Karpas-422 (cell line): ENCODE results near the gene MAG. TPM values are rescaled to one million over a fixed set of nuclear protein-coding genes. Genes with fewer than 3 reads are reported as not detected.

Source experiments
- DNase-seq: peaks from one replicate; pipeline ENCODE4 v3.0.0-alpha.2; 2015
- H2AFZ ChIP-seq: fragments of 200-600 bp; sonication (generic); 2 replicates; pipeline ENCODE4 v1.6.1; 2014; ENCODE audit warnings: antibody characterized with exemption, low read length, mixed read lengths
- H3K27ac ChIP-seq: fragments of 200-600 bp; sonication (generic); 2 replicates; pipeline ENCODE4 v1.5.1; 2014; ENCODE audit warnings: mild to moderate bottlenecking, low read length, moderate library complexity
- H3K27me3 ChIP-seq: fragments of 200-600 bp; sonication (generic); 2 replicates; pipeline ENCODE4 v1.6.1; 2014; ENCODE audit warnings: low read length, mixed read lengths
- H3K36me3 ChIP-seq: fragments of 200-600 bp; sonication (generic); 2 replicates; pipeline ENCODE4 v1.6.1; 2014; ENCODE audit warnings: low read length, mixed read lengths; ENCODE audit not compliant: insufficient read depth
- H3K4me1 ChIP-seq: fragments of 200-600 bp; sonication (generic); 2 replicates; pipeline ENCODE4 v1.6.1; 2014; ENCODE audit warnings: mild to moderate bottlenecking, low read length, mixed read lengths
- H3K4me2 ChIP-seq: fragments of 200-600 bp; sonication (generic); 2 replicates; pipeline ENCODE4 v1.6.1; 2014; ENCODE audit warnings: low read length, low read depth, mild to moderate bottlenecking; ENCODE audit not compliant: poor library complexity, severe bottlenecking
- H3K4me3 ChIP-seq: fragments of 200-600 bp; sonication (generic); 2 replicates; pipeline ENCODE4 v1.5.1; 2014; ENCODE audit warnings: mild to moderate bottlenecking, antibody characterized with exemption, low read length, mixed read lengths
- H3K79me2 ChIP-seq: fragments of 200-600 bp; sonication (generic); 2 replicates; pipeline ENCODE4 v1.6.1; 2014; ENCODE audit warnings: mild to moderate bottlenecking, low read length, mixed read lengths
- H3K9ac ChIP-seq: fragments of 200-600 bp; sonication (generic); 2 replicates; pipeline ENCODE4 v1.6.0; 2014; ENCODE audit warnings: low read length
- H3K9me2 ChIP-seq: fragments of 200-600 bp; sonication (generic), shearing (Covaris generic); replicated peaks from 2 replicates; pipeline ENCODE4 v1.6.0; 2014; ENCODE audit warnings: mild to moderate bottlenecking, low read length, moderate library complexity; ENCODE audit not compliant: insufficient read depth
- H3K9me3 ChIP-seq: fragments of 300-700, 200-600 bp; sonication (generic); 2 replicates; pipeline ENCODE4 v1.6.1; 2014; ENCODE audit warnings: low read length, mixed read lengths
- H4K20me1 ChIP-seq: fragments of 200-600 bp; sonication (generic); 2 replicates; pipeline ENCODE4 v1.6.1; 2014; ENCODE audit warnings: mild to moderate bottlenecking, antibody characterized with exemption, low read length, low read depth; ENCODE audit not compliant: insufficient read depth
- total RNA-seq: library from RNA; depleted of rRNA; stranded (reverse); fragments of >200 nt; shearing (Covaris generic); gene quantifications from 2 replicates; pipeline ENCODE4 v1.2.3, GENCODE V29; 2014; ENCODE audit warnings: low replicate concordance

MAG gene
- total RNA-seq, 1 experiment from 2014 or later = not detected

DNA sequence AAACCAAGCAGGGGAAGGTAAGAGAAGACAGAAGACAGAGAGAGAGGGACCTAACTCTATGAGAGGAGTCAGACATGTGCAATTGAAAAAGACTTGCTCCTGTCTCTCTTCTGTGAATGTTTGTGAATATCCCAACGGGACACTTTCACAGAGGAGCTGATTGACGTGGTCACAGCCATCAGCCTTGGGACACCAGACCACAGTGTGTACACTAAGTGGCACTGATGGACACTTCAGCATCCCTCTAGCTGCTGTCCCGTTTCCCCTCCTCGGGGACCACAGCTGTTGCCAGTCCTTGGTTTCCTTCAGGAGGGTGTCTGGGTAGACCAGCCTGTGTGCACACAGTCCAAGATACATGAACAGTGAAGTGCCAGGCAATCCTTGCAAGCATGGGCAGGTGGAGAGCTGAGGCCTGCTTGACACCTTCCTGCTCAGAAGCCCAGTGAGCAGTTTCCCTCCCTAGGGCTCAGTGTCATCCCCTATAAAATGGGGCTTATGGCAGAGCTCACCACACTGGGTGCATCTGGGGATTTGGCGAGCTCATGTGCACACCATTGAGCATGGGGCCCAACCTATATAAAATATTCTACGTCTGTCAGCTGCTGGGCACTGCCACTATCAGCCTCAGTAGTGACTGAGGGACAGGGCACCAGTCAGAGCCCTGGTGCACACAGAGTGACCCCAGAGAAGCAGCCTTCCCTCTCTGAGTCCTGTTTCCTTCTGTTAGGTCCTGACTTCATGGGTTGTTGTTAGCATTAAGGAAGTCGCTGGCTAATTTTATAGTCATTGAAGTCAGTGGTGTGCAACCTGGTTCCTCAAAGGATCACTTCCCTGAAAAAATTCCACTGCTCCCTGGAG, 27.5 kb upstream of the MAG start:
- H3K9me3 ChIP-seq = no peaks in the 10 kb centered on the region
- H3K27ac ChIP-seq = no peak overlapping the region
- H3K4me2 ChIP-seq = no peak overlapping the region
- H2AFZ ChIP-seq = no peak overlapping the region
- H3K9ac ChIP-seq = no peak overlapping the region
- peaks cover 26% of the 10 kb centered on the region for H3K4me1 ChIP-seq
- no peaks in the 10 kb centered on the region for H3K36me3 ChIP-seq
- no peaks in the 10 kb centered on the region for H3K27me3 ChIP-seq
- DNase-seq = peak; percentile 68
- H4K20me1 ChIP-seq = peaks cover 3% of the 10 kb centered on the region; the same call in 1 of the 2 replicates
- H3K9me2 ChIP-seq = no peaks in the 10 kb centered on the region
- H3K4me3 ChIP-seq = no peak overlapping the region
- no peaks in the 10 kb centered on the region for H3K79me2 ChIP-seq

DNA sequence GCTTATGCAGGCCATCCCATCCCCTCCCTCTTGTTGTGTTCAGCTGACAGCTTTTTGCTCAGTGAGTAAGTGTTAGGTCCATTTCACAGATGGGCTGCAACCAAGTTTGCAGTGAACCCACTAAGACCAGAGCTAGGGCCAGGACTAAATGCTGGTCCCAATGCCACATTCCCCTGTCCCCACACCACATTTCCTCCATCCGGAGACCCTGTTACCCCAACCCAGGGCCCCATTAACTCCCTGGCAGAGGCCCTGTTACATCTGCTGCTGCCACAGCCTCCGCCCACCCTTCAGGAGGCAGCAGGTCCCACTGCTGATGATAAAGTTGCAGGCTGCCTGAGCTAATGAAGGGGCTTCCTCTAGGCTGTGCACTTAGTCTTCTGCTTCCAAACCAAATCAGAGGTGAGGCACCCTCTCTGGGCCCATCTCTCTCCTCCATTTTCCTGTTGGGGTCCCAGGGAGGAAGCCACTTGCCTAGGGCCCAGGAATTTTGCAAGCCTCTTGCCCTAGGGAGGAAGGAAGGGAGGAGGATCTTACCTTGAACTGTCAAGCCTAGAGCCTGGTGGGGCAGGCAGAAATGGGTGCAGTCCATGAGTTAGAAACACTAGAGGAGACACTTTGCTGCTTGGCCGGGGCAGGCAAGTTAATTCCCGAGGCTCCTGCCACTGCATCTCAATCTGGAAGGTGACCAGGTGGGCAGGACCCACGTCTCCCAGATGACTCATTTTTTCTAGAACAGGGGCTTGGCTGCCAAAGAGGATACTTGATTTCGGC, 26.6 kb upstream of the MAG start:
- Histone ChIP-seq H4K20me1 (peaks cover 10% of the 10 kb centered on the region; the same call in 1 of the 2 replicates), H3K27me3 (no peaks in the 10 kb centered on the region), H3K9ac (0 out of 2 replicates have a peak overlapping the region, but pooled peaks have one; percentile 9), H3K9me3 (no peaks in the 10 kb centered on the region), H3K79me2 (no peaks in the 10 kb centered on the region), H3K4me2 (no peak overlapping the region), H2AFZ (no peak overlapping the region), H3K9me2 (no peaks in the 10 kb centered on the region), H3K36me3 (0 out of 2 replicates have a peak, but pooled peaks cover 2% of the 10 kb centered on the region), H3K27ac (no peak overlapping the region), H3K4me1 (peaks cover 33% of the 10 kb centered on the region), H3K4me3 (no peak overlapping the region)
- peak; percentile 50 for DNase-seq

DNA sequence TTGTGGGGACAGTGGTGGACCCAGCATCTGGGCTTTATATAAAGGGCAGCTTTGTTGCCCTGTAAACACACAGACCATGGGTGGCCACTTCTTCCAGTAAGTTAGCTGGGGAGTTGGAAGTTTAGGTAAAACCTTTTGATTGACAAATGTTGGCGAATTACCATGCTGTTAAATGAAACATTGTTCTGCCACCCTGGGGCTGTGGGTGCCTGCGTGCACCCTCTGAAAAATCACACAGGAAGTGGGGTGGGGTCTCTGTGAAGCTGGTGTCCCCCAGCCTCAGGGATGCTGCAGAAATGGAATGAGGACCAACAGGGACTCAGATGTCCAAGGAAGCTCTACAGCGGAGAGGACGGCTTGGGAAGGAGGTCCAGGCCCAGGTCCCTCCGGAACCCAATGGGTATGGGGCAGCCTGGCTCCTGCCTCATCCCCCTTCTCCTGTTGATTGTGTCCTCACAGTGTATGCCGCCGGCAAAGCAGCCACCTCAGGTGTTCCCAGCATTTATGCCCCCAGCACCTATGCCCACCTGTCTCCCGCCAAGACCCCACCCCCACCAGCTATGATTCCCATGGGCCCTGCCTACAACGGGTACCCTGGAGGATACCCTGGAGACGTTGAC, 26.0 kb upstream of the MAG start:
- Histone ChIP-seq H3K4me3 (no peak overlapping the region), H3K4me1 (peaks cover 39% of the 10 kb centered on the region), H3K9ac (0 out of 2 replicates have a peak overlapping the region, but pooled peaks have one; percentile 9), H3K79me2 (no peaks in the 10 kb centered on the region), H4K20me1 (peaks cover 15% of the 10 kb centered on the region; the same call in 1 of the 2 replicates), H3K36me3 (0 out of 2 replicates have a peak, but pooled peaks cover 9% of the 10 kb centered on the region), H3K9me2 (no peaks in the 10 kb centered on the region), H3K9me3 (no peaks in the 10 kb centered on the region), H2AFZ (no peak overlapping the region), H3K27me3 (no peaks in the 10 kb centered on the region), H3K27ac (no peak overlapping the region), H3K4me2 (no peak overlapping the region)
- no peak for DNase-seq

DNA sequence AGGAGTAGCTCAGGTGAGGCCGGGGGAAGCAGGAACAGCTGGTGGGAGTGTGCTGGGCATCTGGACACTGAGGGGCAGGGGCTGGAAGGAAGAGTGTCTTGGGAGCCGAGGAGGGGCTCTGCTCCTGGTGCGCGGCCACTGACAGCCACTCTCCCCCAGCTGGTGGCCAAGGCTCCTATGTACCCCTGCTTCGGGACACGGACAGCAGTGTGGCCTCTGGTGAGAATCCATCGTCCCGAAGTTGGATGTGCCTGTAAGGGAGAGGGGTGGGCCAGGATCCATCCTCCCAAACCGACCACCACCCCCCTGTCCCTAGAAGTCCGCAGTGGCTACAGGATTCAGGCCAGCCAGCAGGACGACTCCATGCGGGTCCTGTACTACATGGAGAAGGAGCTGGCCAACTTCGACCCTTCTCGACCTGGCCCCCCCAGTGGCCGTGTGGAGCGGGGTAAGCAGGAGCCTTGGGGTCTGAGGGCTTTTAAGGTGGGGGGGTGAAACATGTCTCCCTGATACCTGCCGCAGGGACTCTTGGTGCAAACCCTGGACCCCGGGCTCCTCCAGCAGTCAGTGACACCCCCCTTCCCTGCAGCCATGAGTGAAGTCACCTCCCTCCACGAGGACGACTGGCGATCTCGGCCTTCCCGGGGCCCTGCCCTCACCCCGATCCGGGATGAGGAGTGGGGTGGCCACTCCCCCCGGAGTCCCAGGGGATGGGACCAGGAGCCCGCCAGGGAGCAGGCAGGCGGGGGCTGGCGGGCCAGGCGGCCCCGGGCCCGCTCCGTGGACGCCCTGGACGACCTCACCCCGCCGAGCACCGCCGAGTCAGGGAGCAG, 25.2 kb upstream of the MAG start:
- Histone ChIP-seq H4K20me1 (peaks cover 15% of the 10 kb centered on the region; the same call in 1 of the 2 replicates), H3K9ac (peak overlapping the region; percentile 97), H3K4me1 (peaks cover 46% of the 10 kb centered on the region), H3K79me2 (no peaks in the 10 kb centered on the region), H3K36me3 (peaks cover 12% of the 10 kb centered on the region; the same call in 1 of the 2 replicates), H3K4me3 (peak overlapping the region; percentile 98), H2AFZ (no peak overlapping the region), H3K27ac (peak overlapping the region; percentile 81; the same call in 1 of the 2 replicates), H3K27me3 (no peaks in the 10 kb centered on the region), H3K9me2 (no peaks in the 10 kb centered on the region), H3K4me2 (peak overlapping the region; percentile 86), H3K9me3 (no peaks in the 10 kb centered on the region)
- no peak for DNase-seq

DNA sequence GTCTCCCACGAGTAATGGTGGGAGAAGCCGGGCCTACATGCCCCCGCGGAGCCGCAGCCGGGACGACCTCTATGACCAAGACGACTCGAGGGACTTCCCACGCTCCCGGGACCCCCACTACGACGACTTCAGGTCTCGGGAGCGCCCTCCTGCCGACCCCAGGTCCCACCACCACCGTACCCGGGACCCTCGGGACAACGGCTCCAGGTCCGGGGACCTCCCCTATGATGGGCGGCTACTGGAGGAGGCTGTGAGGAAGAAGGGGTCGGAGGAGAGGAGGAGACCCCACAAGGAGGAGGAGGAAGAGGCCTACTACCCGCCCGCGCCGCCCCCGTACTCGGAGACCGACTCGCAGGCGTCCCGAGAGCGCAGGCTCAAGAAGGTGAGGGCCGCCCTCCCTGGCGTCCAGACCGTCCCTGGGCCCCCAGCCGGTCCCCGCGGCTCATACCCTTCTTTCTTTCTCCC, 24.6 kb upstream of the MAG start:
- H3K27me3 ChIP-seq = no peaks in the 10 kb centered on the region
- peak overlapping the region; percentile 86 for H3K4me2 ChIP-seq
- H3K79me2 ChIP-seq = no peaks in the 10 kb centered on the region
- no peaks in the 10 kb centered on the region for H3K9me3 ChIP-seq
- H3K9me2 ChIP-seq = no peaks in the 10 kb centered on the region
- peak overlapping the region; percentile 81 for H3K27ac ChIP-seq
- H3K4me3 ChIP-seq = peak overlapping the region; percentile 98
- 0 out of 2 replicates have a peak overlapping the region, but pooled peaks have one; percentile 48 for H2AFZ ChIP-seq
- H4K20me1 ChIP-seq = peaks cover 15% of the 10 kb centered on the region; the same call in 1 of the 2 replicates
- peaks cover 52% of the 10 kb centered on the region for H3K4me1 ChIP-seq
- H3K36me3 ChIP-seq = peaks cover 12% of the 10 kb centered on the region; the same call in 1 of the 2 replicates
- H3K9ac ChIP-seq = peak overlapping the region; percentile 97
- peak; percentile 76 for DNase-seq

DNA sequence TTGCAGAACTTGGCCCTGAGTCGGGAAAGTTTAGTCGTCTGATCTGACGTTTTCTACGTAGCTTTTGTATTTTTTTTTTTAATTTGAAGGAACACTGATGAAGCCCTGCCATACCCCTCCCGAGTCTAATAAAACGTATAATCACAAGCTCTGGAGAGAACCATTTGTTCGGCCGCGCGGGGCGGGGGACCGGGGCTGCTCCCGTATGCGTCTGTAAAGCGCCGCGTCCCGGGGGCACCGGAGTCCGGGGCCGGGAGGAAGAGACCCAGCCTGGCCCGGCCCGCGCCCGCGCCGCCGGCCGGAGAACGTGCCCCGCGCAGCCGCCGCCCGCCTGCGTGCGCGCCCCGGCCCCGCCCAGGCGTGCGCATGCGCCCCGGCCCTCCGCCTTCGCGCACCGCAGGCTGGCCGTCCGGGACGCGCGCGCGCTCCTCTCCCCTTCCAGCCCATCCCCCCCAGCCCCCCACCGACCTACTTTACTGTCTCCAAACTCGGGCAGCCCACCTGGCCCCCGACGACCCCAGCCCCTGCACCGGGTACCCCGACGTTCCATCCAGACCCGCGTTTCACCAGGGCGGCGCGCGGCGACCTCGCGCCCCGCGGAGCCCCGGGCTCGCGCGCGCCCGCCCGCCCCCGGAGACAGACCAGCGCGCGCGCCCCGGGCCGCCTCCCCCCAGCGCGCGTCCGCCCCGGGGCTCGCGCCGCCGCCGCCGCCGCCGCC, 24.0 kb upstream of the MAG start:
- no peaks in the 10 kb centered on the region for H3K27me3 ChIP-seq
- no peaks in the 10 kb centered on the region for H3K79me2 ChIP-seq
- peaks cover 52% of the 10 kb centered on the region for H3K4me1 ChIP-seq
- no peaks in the 10 kb centered on the region for H3K9me2 ChIP-seq
- peak; percentile 94 for DNase-seq
- peak overlapping the region; percentile 98 for H3K4me3 ChIP-seq
- H3K36me3 ChIP-seq = peaks cover 12% of the 10 kb centered on the region; the same call in 1 of the 2 replicates
- H3K4me2 ChIP-seq = peak overlapping the region; percentile 86
- H3K27ac ChIP-seq = peak overlapping the region; percentile 81
- H3K9ac ChIP-seq = peak overlapping the region; percentile 97
- peaks cover 15% of the 10 kb centered on the region; the same call in 1 of the 2 replicates for H4K20me1 ChIP-seq
- no peaks in the 10 kb centered on the region for H3K9me3 ChIP-seq
- 0 out of 2 replicates have a peak overlapping the region, but pooled peaks have one; percentile 48 for H2AFZ ChIP-seq
